Amniotic epithelial cell (primary cell): ENCODE data around the gene STX18.
A peak's percentile ranks its signal among the peaks of the same experiment; 100 is the strongest.

Experiments used
- DNase-seq: peaks from one replicate; pipeline ENCODE4 v3.0.0-alpha.2; 2010; ENCODE audit warnings: low read depth

STX18 gene

GRCh38 chr4:4418676-4419390 lies 123.0 kb downstream of the STX18 start:
- DNase-seq = peak; percentile 85

- no peak for DNase-seq
These were observed 124.0 kb downstream of the STX18 start for GRCh38 chr4:4417886-4418285.

- no peak for DNase-seq
These were observed 124.9 kb downstream of the STX18 start for GRCh38 chr4:4416981-4417380.

GRCh38 chr4:4415806-4416805 lies 125.7 kb downstream of the STX18 start:
- DNase-seq = no peak

GRCh38 chr4:4415107-4415805 lies 126.6 kb downstream of the STX18 start:
- no peak for DNase-seq

- no peak for DNase-seq
These were observed 128.0 kb downstream of the STX18 start for GRCh38 chr4:4413806-4414205.

- no peak for DNase-seq
These were observed 128.5 kb downstream of the STX18 start for GRCh38 chr4:4413373-4413725.

- no peak for DNase-seq
These were observed 129.0 kb downstream of the STX18 start for GRCh38 chr4:4412641-4413372.

- no peak for DNase-seq
These were observed 129.9 kb downstream of the STX18 start for GRCh38 chr4:4411906-4412305.

- no peak for DNase-seq
These were observed 131.6 kb downstream of the STX18 start for GRCh38 chr4:4410271-4410670.

GRCh38 chr4:4409416-4410115 lies 132.3 kb downstream of the STX18 start:
- no peak for DNase-seq

GRCh38 chr4:4408576-4409335 lies 133.1 kb downstream of the STX18 start:
- DNase-seq = no peak

GRCh38 chr4:4408132-4408523 lies 133.7 kb downstream of the STX18 start:
- no peak for DNase-seq

GRCh38 chr4:4407299-4408131 lies 134.3 kb downstream of the STX18 start:
- DNase-seq = no peak

- no peak for DNase-seq
These were observed 135.2 kb downstream of the STX18 start for GRCh38 chr4:4406455-4407298.

- no peak for DNase-seq
These were observed 136.4 kb downstream of the STX18 start for GRCh38 chr4:4405358-4405962.

GRCh38 chr4:4402966-4403365 lies 138.9 kb downstream of the STX18 start:
- DNase-seq = no peak

GRCh38 chr4:4401036-4401435 lies 140.8 kb downstream of the STX18 start:
- DNase-seq = no peak
